ENCODE results near the gene SLC13A2. TPM values are rescaled to one million over a fixed set of nuclear protein-coding genes. Genes with fewer than 3 reads are reported as not detected.
"Not testable (repeated sequence)": the region's sequence is repeated elsewhere in the genome, so short reads cannot be mapped to it uniquely, and the experiment has no call there.

The SLC13A2 gene
- total RNA-seq, 1 donor from 2014 or later = not detected

DNA sequence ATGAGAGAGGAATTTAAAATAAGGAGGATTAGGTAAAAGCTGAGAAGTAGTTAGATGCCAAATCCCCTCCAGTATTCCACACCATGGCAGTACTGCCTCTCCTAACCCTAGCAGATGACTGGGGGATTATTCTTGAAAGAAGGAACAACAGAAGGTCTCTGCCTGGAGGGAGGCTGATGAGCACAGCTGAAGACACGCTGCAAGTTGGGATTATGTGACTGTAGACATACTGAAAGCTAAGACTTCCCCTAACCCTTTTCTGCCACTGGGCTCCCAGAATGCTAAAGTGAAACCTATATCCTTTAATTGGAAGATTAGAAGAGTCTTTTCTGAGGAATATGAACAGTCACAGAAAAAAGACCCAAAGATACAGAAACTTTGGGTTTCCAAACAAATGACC is 39.7 kb upstream of the SLC13A2 start:
- H3K4me1 ChIP-seq = no peaks in the 10 kb centered on the region
- TF ChIP-seq POLR2AphosphoS5 (IDR thresholded peaks at IDR 0.05; ENCODE audit: insufficient read depth in 1 of 2, low read depth in 1 of 2) (no peak), POLR2A (IDR thresholded peaks at IDR 0.05) (no peak)
- TF ChIP-seq, protein P1, sequence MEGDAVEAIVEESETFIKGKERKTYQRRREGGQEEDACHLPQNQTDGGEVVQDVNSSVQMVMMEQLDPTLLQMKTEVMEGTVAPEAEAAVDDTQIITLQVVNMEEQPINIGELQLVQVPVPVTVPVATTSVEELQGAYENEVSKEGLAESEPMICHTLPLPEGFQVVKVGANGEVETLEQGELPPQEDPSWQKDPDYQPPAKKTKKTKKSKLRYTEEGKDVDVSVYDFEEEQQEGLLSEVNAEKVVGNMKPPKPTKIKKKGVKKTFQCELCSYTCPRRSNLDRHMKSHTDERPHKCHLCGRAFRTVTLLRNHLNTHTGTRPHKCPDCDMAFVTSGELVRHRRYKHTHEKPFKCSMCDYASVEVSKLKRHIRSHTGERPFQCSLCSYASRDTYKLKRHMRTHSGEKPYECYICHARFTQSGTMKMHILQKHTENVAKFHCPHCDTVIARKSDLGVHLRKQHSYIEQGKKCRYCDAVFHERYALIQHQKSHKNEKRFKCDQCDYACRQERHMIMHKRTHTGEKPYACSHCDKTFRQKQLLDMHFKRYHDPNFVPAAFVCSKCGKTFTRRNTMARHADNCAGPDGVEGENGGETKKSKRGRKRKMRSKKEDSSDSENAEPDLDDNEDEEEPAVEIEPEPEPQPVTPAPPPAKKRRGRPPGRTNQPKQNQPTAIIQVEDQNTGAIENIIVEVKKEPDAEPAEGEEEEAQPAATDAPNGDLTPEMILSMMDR (IDR thresholded peaks at IDR 0.05) = no peak
- H3K27ac ChIP-seq = no peak overlapping the region
- no peaks in the 10 kb centered on the region for H3K27me3 ChIP-seq
- H3K4me3 ChIP-seq = no peak overlapping the region
- no peaks in the 10 kb centered on the region for H3K36me3 ChIP-seq
- no peak for DNase-seq (ENCODE audit: extremely low spot score in 2 of 2)
- intact Hi-C loops (cut with DNase I) = no loop called here
- H3K9me3 ChIP-seq = no peaks in the 10 kb centered on the region

DNA sequence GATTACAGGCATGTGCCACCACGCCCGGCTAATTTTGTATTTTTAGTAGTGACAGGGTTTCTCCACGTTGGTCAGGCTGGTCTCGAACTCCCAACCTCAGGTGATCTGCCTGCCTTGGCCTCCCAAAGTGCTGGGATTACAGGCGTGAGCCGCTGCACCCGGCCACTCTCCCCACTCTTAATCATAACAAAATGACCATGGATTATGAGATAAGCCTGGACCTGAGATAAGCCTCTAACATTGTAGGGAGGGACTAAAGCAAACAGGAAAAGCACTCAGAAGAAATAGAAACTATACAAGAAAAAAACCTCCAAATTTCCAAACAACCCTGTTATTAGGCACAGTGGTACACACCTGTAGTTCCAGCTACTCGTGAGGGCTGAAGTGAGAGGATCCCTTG is 39.1 kb upstream of the SLC13A2 start:
- intact Hi-C loops (cut with DNase I); H3K27me3 ChIP-seq; H3K27ac ChIP-seq; H3K4me3 ChIP-seq; H3K4me1 ChIP-seq; H3K9me3 ChIP-seq; DNase-seq (ENCODE audit: extremely low spot score in 2 of 2); H3K36me3 ChIP-seq: not testable (repeated sequence)

DNA sequence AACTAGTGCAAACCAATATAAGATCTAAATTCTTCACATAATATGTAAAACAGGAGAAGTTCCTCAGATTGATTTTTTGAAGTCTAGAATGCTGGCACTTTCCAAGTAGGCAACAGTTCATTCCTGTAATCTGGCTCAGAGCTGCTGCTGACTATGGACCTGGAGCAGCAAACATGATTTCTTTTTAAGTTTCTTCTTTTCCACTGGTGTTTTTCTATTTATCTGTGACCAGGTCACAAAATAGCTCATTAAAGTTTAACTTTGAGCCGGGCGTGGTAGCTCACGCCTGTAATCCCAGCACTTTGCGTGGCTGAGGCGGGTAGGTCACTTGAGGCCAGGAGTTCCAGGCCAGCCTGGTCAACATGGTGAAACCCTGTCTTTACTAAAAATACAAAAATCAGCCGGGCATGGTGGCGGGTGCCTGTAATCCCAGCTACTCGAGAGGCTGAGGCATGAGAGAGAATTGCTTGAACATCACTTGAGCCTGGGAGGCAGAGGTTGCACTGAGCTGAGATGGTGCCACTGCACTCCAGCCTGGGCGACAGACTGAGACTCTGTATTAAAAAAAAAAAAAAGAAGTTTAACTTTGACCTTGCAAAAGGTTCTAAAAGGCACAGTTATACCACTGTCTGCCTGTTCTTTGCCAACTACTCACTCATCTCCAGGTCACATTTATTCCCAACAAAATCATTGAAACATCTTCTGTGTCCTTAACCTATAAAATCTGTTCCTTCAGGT is 29.4 kb upstream of the SLC13A2 start:
- H3K36me3 ChIP-seq = no peaks in the 10 kb centered on the region
- no peaks in the 10 kb centered on the region for H3K4me1 ChIP-seq
- no peak for DNase-seq (ENCODE audit: extremely low spot score in 2 of 2)
- H3K27me3 ChIP-seq = no peaks in the 10 kb centered on the region
- H3K27ac ChIP-seq = no peak overlapping the region
- no peaks in the 10 kb centered on the region for H3K9me3 ChIP-seq
- TF ChIP-seq POLR2A (IDR thresholded peaks at IDR 0.05) (no peak), POLR2AphosphoS5 (IDR thresholded peaks at IDR 0.05; ENCODE audit: insufficient read depth in 1 of 2, low read depth in 1 of 2) (no peak)
- intact Hi-C loops (cut with DNase I) = no loop called here
- H3K4me3 ChIP-seq = no peak overlapping the region

DNA sequence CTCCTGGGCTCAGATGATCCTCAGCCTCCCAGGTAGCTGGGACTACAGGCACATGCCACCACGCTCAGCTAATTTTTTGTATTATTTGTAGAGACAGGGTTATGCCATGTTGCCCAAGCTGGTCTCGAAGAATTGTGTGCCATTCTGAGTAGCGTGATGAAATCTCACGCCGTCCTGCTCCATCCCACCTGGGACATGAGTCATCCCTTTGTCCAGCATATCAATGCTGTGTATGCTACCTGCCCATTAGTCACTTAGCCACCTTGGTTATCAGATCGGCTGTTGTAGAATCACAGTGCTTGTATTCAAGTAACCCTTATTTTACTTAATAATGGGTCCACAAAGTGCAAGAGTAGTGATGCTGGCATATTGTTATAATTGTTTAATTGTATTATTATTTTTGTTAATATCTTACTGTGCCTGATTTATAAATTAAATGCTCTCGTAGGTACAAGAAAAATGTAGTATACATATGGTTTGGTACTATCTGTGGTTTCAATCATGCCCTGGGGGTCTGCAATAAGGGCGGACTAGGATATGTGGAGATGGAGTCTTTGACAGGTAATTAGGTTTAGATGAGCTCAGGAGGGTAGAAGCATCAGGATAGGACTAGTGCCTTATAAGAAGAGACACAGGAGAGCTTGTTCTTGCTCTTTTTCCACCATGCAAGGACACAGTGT is 26.6 kb upstream of the SLC13A2 start:
- DNase-seq (ENCODE audit: extremely low spot score in 2 of 2) = no peak
- TF ChIP-seq POLR2A (IDR thresholded peaks at IDR 0.05) (no peak), POLR2AphosphoS5 (IDR thresholded peaks at IDR 0.05; ENCODE audit: insufficient read depth in 1 of 2, low read depth in 1 of 2) (no peak)
- TF ChIP-seq, protein P1 (IDR thresholded peaks at IDR 0.05) = no peak
- intact Hi-C loops (cut with DNase I) = no loop called here

DNA sequence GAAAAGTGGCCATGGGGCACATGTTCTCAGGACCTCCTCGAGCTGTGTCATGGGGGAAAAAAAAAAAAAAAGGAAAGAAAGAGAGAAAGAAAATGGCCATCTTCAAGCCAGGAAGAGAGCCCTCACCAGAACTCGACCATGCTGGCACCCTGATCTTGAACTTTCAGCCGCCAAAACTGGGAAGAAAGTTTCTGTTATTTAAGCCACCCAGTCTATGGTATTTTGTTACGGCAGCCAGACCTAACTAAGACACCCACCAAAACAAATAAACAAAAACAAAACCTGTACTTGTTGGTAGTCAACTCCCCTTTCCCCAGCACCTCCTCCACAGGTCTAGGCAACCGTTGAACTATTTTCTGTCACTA is 26.1 kb upstream of the SLC13A2 start:
- no peaks in the 10 kb centered on the region for H3K4me1 ChIP-seq
- H3K9me3 ChIP-seq = no peaks in the 10 kb centered on the region
- no peaks in the 10 kb centered on the region for H3K36me3 ChIP-seq
- no peak for DNase-seq (ENCODE audit: extremely low spot score in 2 of 2)
- H3K27ac ChIP-seq = no peak overlapping the region
- TF ChIP-seq POLR2A (IDR thresholded peaks at IDR 0.05) (no peak), POLR2AphosphoS5 (IDR thresholded peaks at IDR 0.05; ENCODE audit: insufficient read depth in 1 of 2, low read depth in 1 of 2) (no peak)
- TF ChIP-seq, protein P1 (IDR thresholded peaks at IDR 0.05) = no peak
- intact Hi-C loops (cut with DNase I) = no loop called here
- H3K4me3 ChIP-seq = no peak overlapping the region
- no peaks in the 10 kb centered on the region for H3K27me3 ChIP-seq

More for the DNA sequence above, 26.6 kb upstream of the SLC13A2 start:
- Histone ChIP-seq H3K27ac (no peak overlapping the region), H3K4me3 (no peak overlapping the region), H3K9me3 (no peaks in the 10 kb centered on the region), H3K4me1 (no peaks in the 10 kb centered on the region), H3K27me3 (no peaks in the 10 kb centered on the region), H3K36me3 (no peaks in the 10 kb centered on the region)

DNA sequence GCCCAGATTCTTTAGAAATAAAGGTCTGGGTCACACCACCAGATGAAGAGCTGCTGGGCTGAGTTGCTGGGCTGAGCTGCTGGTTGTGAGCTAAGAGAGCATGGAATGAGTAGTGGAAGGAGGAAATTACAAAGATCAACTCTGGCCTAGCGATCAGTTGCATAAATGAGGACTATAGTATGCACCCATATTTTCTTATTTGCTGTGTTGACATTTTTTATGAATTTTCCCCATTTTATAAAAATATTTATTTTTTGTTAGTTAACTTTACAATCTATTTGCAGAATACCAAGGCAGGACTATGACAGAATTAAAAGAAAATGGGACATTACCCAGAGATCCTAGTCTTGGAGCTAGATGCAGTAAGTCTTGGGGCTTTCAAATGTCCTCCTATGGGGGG is 23.6 kb upstream of the SLC13A2 start:
- DNase-seq (ENCODE audit: extremely low spot score in 2 of 2) = no peak
- no peak overlapping the region for H3K27ac ChIP-seq
- no peaks in the 10 kb centered on the region for H3K36me3 ChIP-seq
- no peak overlapping the region for H3K4me3 ChIP-seq
- H3K27me3 ChIP-seq = no peaks in the 10 kb centered on the region
- TF ChIP-seq POLR2AphosphoS5 (IDR thresholded peaks at IDR 0.05; ENCODE audit: insufficient read depth in 1 of 2, low read depth in 1 of 2) = no peak
- TF ChIP-seq, protein P1 (IDR thresholded peaks at IDR 0.05) = no peak
- no peak for TF ChIP-seq POLR2A (IDR thresholded peaks at IDR 0.05)
- no peaks in the 10 kb centered on the region for H3K9me3 ChIP-seq
- intact Hi-C loops (cut with DNase I) = no loop called here
- no peaks in the 10 kb centered on the region for H3K4me1 ChIP-seq
